ENCODE data around the gene ALPK1.
"Not testable (repeated sequence)": the region's sequence is repeated elsewhere in the genome, so short reads cannot be mapped to it uniquely, and the experiment has no call there.

The ALPK1 gene

GRCh38 chr4:112284662-112285411 lies 12.3 kb upstream of the ALPK1 start:
- DNase-seq = peak in 1 of 2 experiments; percentile 31

DNA sequence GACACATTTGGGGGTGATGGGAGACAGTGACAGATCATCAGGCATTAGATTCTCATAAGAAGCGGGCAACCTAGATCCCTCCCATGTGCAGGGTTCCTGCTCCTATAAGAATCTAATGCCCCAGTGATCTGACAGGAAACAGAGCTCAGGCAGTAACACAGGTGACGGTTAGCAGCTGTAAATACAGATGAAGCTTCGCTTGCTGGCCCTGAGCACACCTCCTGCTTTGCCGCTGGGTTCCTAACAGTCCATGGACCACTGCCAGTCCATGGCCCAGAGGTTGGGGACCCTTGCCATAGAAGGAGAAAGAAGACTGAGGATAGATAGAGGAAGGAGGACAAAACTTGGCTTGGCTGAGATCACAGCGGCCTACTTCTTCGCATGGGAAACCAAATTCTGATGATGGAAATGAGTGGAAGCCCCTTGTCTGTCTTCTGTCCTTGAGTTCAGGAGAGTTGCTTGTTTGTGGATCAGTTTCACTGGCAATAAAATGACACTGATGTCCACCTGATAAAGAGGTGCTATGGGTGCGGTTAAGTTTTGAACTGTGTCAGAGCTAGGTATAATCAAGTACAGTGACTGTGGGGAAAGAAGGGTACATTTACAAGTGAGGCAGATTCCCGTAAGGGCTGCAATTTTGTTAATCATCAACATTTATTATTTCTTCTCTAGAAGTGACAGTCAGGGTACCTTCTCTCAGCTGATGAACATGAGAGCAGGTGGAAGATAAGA lies 9.7 kb upstream of the ALPK1 start:
- no peak for DNase-seq

GRCh38 chr4:112288455-112288854 lies 8.7 kb upstream of the ALPK1 start:
- DNase-seq = no peak

DNA sequence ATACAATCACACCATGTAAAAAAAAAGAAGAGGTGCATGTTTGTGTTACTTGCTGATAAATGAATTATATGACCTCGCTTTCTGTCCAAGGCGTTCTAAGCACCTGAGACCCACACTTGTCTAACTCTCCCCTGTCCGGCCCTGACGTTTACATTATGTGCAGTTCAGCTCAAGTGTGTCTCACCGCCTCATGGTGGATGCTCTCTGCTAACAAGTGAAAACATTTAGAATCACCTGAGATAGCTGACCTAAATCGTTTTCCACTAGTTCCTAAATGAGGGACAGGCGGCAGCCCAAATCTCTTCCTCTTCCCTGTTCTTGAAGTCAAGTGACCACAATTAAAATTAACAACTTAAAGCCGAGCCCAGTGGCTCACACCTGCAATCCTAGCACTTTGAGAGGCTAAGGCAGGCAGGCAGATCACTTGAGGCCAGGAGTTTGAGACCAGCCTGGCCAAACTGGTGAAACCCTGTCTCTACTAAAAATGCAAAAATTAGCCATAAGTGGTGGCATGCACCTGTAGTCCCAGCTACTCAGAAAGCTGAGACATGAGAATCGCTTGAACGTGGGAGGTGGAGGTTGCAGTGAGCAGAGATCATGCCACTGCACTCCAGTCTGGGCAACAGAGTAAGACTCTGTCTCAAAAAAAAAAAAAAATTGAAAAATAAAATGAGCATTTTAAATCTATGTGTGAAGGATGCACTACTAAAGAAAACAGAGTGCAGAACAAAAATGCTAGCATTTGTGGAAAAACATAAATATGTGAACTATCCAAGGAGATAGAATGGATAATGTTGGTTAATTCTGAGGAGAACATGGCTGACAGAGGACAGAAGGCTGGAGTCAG lies 7.5 kb upstream of the ALPK1 start:
- DNase-seq = no peak

DNA sequence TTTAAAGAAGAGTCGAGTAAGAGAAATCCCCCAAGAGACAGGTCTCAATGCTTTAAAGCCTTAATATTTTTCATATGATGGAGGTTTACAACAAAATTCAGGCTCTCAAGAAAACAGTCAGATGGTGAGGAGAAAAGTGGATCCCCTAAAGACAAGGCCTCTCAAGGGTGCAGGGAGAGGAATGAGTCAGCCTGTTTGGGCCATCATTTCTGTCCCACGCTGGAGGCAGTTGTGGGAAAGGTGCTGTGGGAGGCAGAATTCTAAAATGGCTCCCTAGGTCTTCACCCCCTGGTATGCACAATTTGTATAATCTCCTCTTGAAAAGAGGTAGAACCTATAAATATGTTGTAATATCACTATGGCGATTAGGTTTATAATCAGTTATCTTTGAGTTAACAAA lies 6.8 kb upstream of the ALPK1 start:
- DNase-seq = no peak

DNA sequence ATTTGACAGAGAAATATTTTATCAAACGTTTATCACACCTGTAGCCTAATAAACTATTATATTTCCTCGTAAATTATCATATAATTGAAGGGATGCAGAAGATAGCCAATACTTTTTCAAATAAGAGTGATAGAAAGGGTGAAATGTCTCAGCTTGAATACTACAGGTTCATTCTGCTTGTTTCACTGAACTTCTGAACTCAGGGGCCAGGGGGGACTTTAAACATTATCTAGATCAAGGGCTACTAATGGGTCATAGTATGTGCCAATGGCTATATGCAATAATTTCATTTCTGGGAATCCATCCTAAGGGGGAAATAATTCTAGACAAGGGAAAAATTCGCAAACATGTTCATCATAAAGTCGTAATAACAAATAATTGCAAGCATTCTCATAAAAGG lies 2.6 kb downstream of the ALPK1 start:
- no peak for DNase-seq

DNA sequence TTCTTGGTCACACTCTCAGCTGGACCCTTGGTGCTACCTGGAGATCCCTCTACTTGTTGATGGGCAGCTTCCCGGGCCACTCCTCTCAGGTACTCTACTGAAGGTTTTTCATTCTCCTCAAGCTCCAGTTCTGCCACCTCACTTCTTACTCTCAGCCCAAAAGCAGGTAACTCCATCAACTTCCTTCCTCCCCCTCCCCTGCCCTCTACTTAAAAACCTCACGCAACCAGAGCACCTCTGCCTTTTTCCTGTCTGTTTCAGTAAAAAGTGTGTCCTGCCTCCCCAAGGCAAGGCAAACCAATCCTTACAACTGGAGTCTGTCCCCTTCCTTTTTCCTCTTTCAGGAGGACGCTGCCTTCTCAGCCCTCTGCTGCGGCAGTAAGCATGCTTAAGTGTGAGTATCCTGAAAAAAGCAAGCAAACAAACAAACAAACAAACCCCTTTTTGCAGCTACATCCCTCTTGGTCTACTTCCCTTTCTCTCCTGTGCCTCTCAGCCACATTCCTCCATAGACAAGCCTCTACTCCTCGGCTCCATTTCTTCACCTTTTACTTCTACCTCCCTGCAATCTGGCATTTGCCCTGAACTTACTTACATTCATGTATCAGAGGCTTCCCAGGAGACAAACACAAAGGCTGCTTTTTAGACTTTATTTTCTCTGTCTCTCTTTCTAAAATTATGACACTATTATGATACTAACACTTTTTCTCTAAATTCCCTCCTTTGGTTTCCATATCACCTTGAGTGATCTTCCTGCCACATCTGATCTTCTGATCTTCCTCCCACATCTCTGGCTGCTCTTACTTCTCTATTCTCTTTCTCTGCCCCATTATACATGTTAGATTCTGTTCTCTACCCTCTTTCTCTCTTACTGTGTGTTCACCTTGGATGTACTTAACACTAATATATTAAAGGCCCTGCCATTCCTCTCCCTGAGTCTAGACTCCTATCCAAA lies 5.4 kb downstream of the ALPK1 start:
- no peak for DNase-seq

GRCh38 chr4:112305477-112305876 lies 8.3 kb downstream of the ALPK1 start:
- not testable (repeated sequence) for DNase-seq

DNA sequence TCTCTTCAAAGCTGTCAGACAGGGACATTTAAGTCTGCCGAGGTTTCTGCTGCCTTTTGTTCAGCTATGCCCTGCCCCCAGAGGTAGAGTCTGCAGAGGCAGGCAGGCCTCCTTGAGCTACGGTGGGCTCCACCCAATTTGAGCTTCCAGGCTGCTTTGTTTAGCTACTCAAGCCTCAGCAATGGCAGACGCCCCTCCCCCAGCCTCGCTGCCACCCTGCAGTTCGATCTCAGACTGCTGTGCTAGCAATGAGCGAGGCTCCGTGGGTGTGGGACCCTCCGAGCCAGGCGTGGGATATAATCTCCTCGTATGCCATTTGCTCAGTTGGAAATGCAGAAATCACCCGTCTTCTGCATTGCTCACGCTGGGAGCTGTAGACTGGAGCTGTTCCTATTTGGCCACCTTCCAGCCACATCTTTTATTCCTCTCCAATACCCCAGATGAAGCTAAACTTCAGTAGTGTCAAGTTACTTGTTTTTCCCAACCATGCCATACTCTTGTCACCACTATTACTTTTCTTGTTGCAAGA lies 12.2 kb downstream of the ALPK1 start:
- not testable (repeated sequence) for DNase-seq

GRCh38 chr4:112311516-112311915 lies 14.3 kb downstream of the ALPK1 start:
- DNase-seq = no peak

DNA sequence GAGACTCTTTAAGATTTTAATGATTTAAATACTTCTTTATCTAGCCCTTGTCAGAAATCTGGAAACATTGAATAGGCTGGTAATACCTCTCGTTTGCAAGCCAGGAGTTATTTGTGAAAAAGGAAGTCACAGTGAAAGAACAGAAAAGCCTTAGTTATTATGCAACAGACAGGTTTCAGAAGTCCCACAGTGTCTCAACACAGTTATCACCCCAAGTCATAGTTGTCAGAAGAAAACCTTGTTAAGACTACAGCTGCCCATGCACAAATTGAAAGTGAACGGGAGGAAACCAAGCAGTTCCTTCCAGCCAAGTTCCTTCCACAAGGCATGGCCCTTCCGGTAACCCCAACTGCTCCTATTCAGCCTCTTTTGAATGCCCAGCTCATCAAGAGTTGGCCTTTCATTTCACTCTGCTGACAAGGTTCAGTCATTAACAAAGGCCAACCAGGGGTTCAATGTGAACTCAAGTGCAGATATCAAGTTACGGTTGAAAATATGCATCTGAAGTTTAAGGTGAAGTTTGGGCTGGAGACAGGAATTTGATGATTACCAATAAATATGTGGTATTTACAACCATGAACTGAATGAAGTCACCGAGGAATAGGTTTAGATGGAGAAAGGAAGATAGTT lies 15.6 kb downstream of the ALPK1 start:
- no peak for DNase-seq

DNA sequence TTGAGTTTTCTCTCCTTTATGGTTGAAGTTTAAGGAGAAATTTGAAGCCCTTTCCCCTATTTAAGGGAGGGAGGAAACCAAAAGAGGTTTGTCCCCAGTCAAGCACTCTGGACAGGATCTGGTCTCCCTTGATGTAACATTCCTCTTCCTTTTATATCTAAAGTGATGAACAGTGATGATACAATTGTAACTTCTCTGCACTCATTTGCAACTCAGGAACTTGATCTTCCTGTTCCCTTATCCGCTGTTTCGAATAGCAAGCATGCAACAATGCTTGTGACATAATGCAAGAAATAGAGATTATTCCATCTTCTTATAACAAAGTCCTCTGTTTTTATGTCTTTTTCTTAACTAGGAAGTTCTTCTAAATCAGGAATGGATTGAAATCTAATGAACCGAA lies 18.3 kb downstream of the ALPK1 start:
- DNase-seq = no peak

GRCh38 chr4:112316360-112316759 lies 19.2 kb downstream of the ALPK1 start:
- no peak for DNase-seq

DNA sequence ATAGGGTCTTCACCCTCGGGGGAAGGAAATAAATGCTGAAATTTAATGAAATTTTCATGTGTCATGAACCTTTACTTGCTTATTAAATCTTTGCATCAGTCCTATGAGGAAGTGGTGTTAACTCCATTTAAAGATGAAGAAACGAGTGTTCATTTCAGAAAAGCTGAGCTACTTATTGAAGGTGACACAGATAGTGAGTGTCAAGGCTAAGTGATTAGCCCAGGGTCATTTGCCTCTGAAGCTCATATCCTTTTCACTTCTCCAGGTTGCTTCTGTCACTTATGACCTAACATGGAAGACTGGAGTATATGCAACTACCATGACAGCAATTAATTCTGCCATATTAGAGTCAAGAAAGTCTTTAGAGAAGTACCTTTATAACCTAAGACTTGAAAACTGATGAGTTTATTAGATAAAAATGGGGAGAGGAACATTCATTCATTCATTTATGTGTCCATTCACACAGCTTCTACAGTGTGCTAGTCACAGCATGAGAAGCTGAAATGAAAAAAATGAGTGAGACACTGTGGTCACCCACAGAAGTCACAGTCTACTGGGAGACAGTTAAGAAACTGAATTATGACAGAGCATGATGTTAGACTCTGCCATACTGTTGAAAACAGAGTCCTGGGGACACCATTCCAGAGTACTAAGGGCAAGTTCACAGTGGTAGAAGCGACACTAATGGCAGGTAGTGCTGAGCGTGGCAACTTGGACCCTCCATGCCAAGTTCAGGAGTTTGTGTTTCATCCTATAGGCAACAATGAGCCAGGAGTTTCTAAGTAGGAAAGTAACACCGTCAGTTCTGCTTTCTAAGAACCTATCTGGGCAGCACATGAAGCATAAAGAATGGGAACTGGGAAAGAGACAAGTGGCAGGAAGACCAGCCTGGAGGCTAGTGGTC lies 21.3 kb downstream of the ALPK1 start:
- no peak for DNase-seq

- DNase-seq = peak in 1 of 2 experiments; percentile 74
These were observed 24.9 kb downstream of the ALPK1 start for GRCh38 chr4:112321776-112322684.

DNA sequence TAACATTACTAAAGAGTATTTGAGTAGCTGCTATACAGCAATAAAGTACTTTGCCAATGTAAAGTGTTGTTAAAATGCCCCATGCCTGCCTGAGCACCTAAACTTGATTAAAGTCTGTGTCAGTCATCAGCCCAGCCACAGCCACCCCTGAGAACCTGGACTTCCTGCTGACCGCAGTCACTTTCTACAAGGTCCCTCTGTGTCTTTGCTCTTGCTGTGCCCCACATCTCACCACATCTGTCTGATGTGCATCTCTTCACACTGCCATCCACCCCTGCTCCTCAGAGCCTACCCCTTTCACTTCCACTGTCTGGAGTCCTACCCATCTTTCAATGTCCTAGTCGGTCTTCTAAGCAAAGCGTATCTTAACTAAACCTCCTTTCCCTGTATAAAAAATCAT lies 25.7 kb downstream of the ALPK1 start:
- no peak for DNase-seq

DNA sequence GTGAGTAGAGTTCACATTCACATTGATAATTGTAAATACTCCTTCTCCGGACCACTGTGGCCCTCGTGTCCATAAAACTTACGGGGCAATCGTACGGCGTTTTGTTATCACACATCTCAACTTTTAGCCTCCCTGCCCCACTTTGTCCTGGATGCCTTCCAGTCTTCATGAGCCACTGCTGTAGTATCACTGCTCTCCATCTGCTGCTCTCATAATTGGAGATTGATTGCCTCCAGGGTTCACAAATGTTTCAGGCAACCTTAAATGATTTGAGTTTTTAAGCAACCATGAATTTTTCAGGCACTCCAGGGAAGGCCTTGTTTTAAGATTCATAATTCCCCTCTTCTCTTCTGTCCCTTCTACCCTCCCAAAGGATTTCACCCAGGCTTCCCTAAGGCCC lies 28.4 kb downstream of the ALPK1 start:
- no peak for DNase-seq

DNA sequence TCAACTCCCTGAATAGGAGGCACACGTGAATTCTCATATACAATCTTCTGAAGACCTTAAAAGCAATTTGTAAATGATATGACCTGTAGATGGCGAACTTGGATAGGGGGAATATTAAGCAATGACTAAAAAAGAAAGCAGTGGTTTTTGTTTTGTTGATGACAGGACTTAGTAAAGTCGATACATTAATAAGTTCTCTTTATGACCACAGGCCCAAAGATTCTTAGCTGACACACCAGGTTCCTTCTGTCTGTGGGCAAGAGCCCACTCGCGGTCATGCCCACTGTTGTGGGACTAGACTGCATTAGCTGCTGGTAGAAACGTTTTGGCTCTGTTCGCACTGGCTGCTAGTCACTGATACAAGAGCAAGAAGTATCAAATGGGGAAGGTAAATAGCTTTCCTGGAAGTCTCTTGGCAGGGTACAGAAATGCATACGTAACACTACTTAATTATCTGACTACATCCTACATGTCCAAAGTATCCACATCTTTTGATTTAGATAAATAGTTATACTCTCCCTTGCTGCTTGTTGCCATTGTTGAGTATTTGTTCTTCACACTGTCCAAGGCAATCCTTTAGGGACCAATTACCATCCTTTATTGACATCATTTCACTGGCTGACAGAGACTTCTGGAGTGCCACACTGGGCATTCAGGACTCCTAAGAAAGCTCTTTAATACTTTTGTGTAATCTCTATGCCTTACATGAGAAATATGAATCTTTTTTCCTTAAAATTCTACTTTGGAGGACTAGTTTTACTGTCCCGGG lies 31.0 kb downstream of the ALPK1 start:
- peak; percentile 47 to 75 for DNase-seq

DNA sequence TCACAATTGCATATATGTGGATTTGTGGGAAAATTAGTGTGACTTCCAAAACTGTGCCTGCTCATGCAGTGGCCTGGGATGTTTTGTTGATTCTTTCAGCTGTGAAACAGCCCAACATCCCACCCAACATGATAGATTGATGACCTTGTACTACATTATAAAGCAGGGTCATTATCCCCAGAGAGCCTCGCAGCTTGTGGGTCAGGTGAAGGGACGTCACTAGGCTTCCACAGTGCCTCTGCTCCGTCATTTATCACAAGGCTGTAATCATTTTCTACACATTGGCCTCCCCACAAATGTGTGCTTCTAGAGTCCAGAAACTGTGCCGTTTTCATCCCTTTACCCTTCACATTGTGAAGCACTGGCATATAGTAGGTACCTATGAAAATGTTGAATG lies 31.6 kb downstream of the ALPK1 start:
- no peak for DNase-seq
